ENCODE data around the gene USP15.

DNA sequence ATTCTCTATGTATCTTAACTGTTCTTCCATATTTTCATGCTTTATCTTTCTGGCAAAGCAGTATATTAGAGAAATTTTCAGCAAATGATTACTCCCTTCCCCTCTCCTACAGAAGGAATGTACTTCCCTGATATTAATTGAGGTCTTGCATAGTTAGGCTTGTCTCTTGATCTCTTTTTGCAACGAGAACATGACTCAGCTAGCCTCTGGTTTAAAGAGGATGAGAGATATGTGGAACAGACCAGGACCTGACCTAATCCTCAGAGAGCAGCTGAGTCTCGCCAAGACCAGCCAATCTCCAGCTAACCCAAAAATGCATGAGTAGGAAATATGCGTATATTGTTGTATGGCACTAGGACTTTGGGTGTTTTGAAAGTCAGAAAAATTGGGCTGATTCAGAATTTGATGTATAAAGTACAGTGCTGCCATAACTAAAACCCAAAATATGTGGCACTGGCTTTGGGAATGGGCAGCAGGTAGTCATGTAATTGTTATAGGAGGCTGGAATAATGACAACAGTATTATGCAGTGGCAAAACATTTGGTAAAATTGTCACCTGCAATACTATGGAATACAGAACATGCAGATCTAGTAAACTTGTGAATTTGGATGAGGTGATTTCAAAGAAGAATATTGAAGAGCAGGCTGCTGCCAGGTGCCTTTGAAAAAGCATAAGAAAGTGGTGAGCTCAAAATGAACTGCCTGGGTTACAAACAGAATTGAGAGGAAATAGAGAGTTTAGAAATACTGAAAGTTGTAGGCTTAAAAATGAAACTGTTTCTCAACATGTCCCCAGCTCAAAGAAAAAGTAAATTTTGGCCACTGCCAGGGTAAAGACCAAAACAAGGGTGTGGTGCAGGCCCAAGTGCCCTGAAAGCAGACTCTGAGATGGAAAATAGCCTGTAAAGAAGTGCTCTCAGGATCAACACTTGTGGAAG, 9.3 kb upstream of the USP15 start:
- TF ChIP-seq POLR2A (IDR thresholded peaks at IDR 0.05) = no peak
- no peak for TF ChIP-seq CTCF (IDR thresholded peaks at IDR 0.05)
